ENCODE data around the gene ASPRV1. TPM values are rescaled to one million over a fixed set of nuclear protein-coding genes. Genes with fewer than 3 reads are reported as not detected.

ASPRV1 gene
- total and polyA plus RNA-seq, 10 of the 15 experiments (the other 5 are each of a cell fraction or from before 2014, with no cell fraction given) = 0.11 to 1.1 (median 0.33) TPM

DNA sequence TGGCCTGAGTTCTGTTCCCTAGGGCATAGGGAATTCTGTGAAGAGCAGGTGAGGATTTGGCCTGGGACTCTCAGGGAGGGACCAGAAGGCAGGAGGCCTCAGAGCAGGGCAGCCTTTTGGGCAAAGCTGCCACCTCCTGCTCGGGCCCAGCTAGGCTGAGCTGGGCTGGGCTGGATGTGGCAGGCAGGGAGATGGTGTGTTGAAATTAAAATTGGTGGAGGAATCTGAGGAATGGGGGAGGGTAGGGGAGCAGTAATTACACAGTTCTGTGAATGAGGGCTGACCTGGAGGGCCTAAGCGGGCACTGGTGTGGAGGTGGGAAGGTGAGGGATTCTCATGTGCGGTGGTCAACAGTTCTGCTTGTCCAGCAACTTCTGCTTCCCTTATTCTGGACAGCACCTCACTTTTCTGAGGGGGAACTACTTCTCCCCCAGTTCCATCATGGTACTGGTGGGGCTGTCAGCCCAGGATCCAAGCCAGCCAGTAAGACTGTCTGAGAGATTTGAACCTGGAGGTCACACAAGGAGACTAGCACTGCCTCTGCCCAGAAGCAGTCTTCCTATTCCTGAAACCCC lies 22.0 kb upstream of the ASPRV1 start:
- BruUV-seq (replicated peaks) = no TSS peak
- DNase-seq (ENCODE audit: low read depth, low spot score) (no peak), ATAC-seq (no peak), FAIRE-seq (no peak)
- H3K4me3 ChIP-seq = no peak overlapping the region
- no peak overlapping the region for H3K4me2 ChIP-seq (ENCODE audit: control insufficient read depth, insufficient read depth)
- WGBS (ENCODE audit: insufficient coverage, insufficient replicate concordance, low lambda C conversion rate, missing lambda C conversion rate) = 74% methylated on average over 3 of the region's 3 CpGs
- in situ Hi-C loops (cut with MboI) = no loop called here
- H3K79me2 ChIP-seq (ENCODE audit: control insufficient read depth, insufficient read depth, low read length) = no peaks in the 10 kb centered on the region
- ChIA-PET SMC1A (ENCODE audit: uncharacterized antibody, unreplicated experiment) (no interaction called here), POLR2A (no interaction called here), RAD21 (ENCODE audit: unreplicated experiment) (no interaction called here), CTCF (no interaction called here)
- intact Hi-C loops (cut with micrococcal nuclease; ENCODE audit: unreplicated experiment) = no loop called here
- H3K36me3 ChIP-seq (ENCODE audit: control insufficient read depth in 2 of 2, insufficient read depth in 2 of 2, low read length in 1 of 2) = no peaks in the 10 kb centered on the region
- H3K27me3 ChIP-seq (replicated peaks in 1 of 2; ENCODE audit: control insufficient read depth in 2 of 2, insufficient read depth in 2 of 2, low read length in 1 of 2) = no peaks in the 10 kb centered on the region
- H3K27ac ChIP-seq (ENCODE audit: control insufficient read depth, insufficient read depth) = no peak overlapping the region
- H3K4me1 ChIP-seq (ENCODE audit: control insufficient read depth, insufficient read depth, low read length) = no peaks in the 10 kb centered on the region
- no peak overlapping the region for H2AFZ ChIP-seq (ENCODE audit: control insufficient read depth, low read depth, low read length)
- no peak for TF ChIP-seq MAX (IDR thresholded peaks at IDR 0.05; ENCODE audit: low read depth, low read length)
- no peak for TF ChIP-seq TBL1XR1 (IDR thresholded peaks at IDR 0.05; ENCODE audit: low read depth, low read length)
- TF ChIP-seq BHLHE40 (IDR thresholded peaks at IDR 0.05; ENCODE audit: borderline replicate concordance in 1 of 2, low read depth in 2 of 2, low read length in 1 of 2) = no peak
- TF ChIP-seq EED (IDR thresholded peaks at IDR 0.05; ENCODE audit: low read depth) = no peak
- TF ChIP-seq SMAD5 (IDR thresholded peaks at IDR 0.05; ENCODE audit: low read depth) = no peak
- H3K9me3 ChIP-seq (replicated peaks; ENCODE audit: control insufficient read depth, insufficient read depth, low read length) = no peaks in the 10 kb centered on the region
- no peaks in the 10 kb centered on the region for H4K20me1 ChIP-seq (ENCODE audit: control insufficient read depth, insufficient read depth)
- no peak overlapping the region for H3K9ac ChIP-seq (ENCODE audit: control insufficient read depth, insufficient read depth, low read length)

- no peaks in the 10 kb centered on the region for H3K9me3 ChIP-seq (replicated peaks; ENCODE audit: control insufficient read depth, insufficient read depth, low read length)
- DNase-seq (ENCODE audit: low read depth, low spot score) (no peak), FAIRE-seq (no peak), ATAC-seq (no peak)
- ChIA-PET SMC1A (ENCODE audit: uncharacterized antibody, unreplicated experiment) (interaction anchor here (1.0 kb wide), 1 partner anchor 83 kb away, joined by 3 read pairs; no protein-coding TSS in a partner anchor), RAD21 (ENCODE audit: unreplicated experiment) (no interaction called here), POLR2A (interaction anchor here (1.2 kb wide), 1 partner anchor 13 kb away, joined by 3 read pairs; no protein-coding TSS in a partner anchor), CTCF (no interaction called here)
- H3K36me3 ChIP-seq (ENCODE audit: control insufficient read depth in 2 of 2, insufficient read depth in 2 of 2, low read length in 1 of 2) = no peaks in the 10 kb centered on the region
- no peaks in the 10 kb centered on the region for H3K4me1 ChIP-seq (ENCODE audit: control insufficient read depth, insufficient read depth, low read length)
- no peak overlapping the region for H3K27ac ChIP-seq (ENCODE audit: control insufficient read depth, insufficient read depth)
- WGBS (ENCODE audit: insufficient coverage, insufficient replicate concordance, low lambda C conversion rate, missing lambda C conversion rate) = 86% methylated on average over 8 of the region's 8 CpGs
- H4K20me1 ChIP-seq (ENCODE audit: control insufficient read depth, insufficient read depth) = no peaks in the 10 kb centered on the region
- H2AFZ ChIP-seq (ENCODE audit: control insufficient read depth, low read depth, low read length) = no peak overlapping the region
- intact Hi-C loops (cut with micrococcal nuclease; ENCODE audit: unreplicated experiment) = no loop called here
- no peaks in the 10 kb centered on the region for H3K27me3 ChIP-seq (replicated peaks in 1 of 2; ENCODE audit: control insufficient read depth in 2 of 2, insufficient read depth in 2 of 2, low read length in 1 of 2)
- no peak overlapping the region for H3K4me3 ChIP-seq
- in situ Hi-C loops (cut with MboI) = no loop called here
- H3K4me2 ChIP-seq (ENCODE audit: control insufficient read depth, insufficient read depth) = no peak overlapping the region
- no TSS peak for BruUV-seq (replicated peaks)
- no peaks in the 10 kb centered on the region for H3K79me2 ChIP-seq (ENCODE audit: control insufficient read depth, insufficient read depth, low read length)
- no peak overlapping the region for H3K9ac ChIP-seq (ENCODE audit: control insufficient read depth, insufficient read depth, low read length)
- TF ChIP-seq SPI1 (IDR thresholded peaks at IDR 0.05; ENCODE audit: borderline replicate concordance, insufficient read depth, low read depth, low read length) = no peak
- no peak for TF ChIP-seq HDAC2 (IDR thresholded peaks at IDR 0.05)
- no peak for TF ChIP-seq KLF5 (IDR thresholded peaks at IDR 0.05; ENCODE audit: partially characterized antibody)
- TF ChIP-seq ETV6 (conservative IDR thresholded peaks at IDR 0.05 in 1 of 2, IDR thresholded peaks at IDR 0.05 in 1 of 2; ENCODE audit: borderline replicate concordance in 1 of 2, low read depth in 1 of 2) = no peak
- no peak for TF ChIP-seq DPF2 (IDR thresholded peaks at IDR 0.05)
- no peak for TF ChIP-seq NFYA (IDR thresholded peaks at IDR 0.05; ENCODE audit: borderline replicate concordance, low read depth, low read length)
- no peak for TF ChIP-seq RAD51 (IDR thresholded peaks at IDR 0.05)
- TF ChIP-seq ZNF274 (IDR thresholded peaks at IDR 0.05; ENCODE audit: insufficient read depth, insufficient read length) = no peak
- no peak for TF ChIP-seq IRF4 (IDR thresholded peaks at IDR 0.05; ENCODE audit: low read depth, low read length)
- no peak for TF ChIP-seq PAX8 (IDR thresholded peaks at IDR 0.05)
- TF ChIP-seq CEBPB (IDR thresholded peaks at IDR 0.05; ENCODE audit: borderline replicate concordance in 1 of 2, low read depth in 2 of 2, low read length in 2 of 2) = no peak
Observed at GRCh38 chr2:69979902-69980807, 18.7 kb upstream of the ASPRV1 start.
